DND-41 (cell line): Measurements from ENCODE around the gene ENSA.

Source experiments
- EZH2 ChIP-seq: IDR thresholded peaks from 3 replicates; pipeline ENCODE4 v1.6.1; 2012; ENCODE audit warnings: borderline replicate concordance, low read depth, mild to moderate bottlenecking, moderate library complexity, low read length, inconsistent platforms; ENCODE audit not compliant: severe bottlenecking
- TF ChIP-seq, protein P1 (sequence below): IDR thresholded peaks from 2 replicates; pipeline ENCODE4 v1.5.1; 2012; ENCODE audit warnings: borderline replicate concordance, low read length, moderate library complexity, mild to moderate bottlenecking; ENCODE audit not compliant: poor library complexity, severe bottlenecking; ENCODE audit errors: extremely low read depth

DNA sequence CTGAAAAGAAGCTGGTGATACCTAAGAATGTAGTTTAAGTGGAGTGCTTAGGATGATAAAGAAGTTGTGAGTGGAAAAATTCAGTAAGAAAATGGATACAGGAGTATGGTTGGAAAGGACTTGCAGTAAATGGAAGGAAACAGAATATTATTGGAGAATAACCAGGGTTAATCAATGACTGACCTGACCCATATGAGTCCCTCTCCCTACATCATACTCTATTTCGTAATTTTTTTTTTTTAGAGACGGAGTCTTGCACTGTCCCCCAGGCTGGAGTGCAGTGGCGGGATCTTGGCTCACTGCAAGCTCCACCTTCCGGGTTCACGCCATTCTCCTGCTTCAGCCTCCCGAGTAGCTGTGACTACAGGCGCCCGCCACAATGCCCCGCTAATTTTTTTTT lies 33.4 kb upstream of the ENSA start:
- TF ChIP-seq, protein P1, sequence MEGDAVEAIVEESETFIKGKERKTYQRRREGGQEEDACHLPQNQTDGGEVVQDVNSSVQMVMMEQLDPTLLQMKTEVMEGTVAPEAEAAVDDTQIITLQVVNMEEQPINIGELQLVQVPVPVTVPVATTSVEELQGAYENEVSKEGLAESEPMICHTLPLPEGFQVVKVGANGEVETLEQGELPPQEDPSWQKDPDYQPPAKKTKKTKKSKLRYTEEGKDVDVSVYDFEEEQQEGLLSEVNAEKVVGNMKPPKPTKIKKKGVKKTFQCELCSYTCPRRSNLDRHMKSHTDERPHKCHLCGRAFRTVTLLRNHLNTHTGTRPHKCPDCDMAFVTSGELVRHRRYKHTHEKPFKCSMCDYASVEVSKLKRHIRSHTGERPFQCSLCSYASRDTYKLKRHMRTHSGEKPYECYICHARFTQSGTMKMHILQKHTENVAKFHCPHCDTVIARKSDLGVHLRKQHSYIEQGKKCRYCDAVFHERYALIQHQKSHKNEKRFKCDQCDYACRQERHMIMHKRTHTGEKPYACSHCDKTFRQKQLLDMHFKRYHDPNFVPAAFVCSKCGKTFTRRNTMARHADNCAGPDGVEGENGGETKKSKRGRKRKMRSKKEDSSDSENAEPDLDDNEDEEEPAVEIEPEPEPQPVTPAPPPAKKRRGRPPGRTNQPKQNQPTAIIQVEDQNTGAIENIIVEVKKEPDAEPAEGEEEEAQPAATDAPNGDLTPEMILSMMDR: no peak
- TF ChIP-seq EZH2: no peak
